Measurements from ENCODE around the gene SYT12. TPM values are rescaled to one million over a fixed set of nuclear protein-coding genes. Genes with fewer than 3 reads are reported as not detected.

SYT12 gene
- total and polyA plus RNA-seq, 2 of the 4 experiments (the other 2 are of a cell fraction), result 0.54 to 0.74 TPM

- ATAC-seq (ENCODE audit: low read depth), result no peak
- Histone ChIP-seq H3K18ac (ENCODE audit: low read depth, low read length) (no peak overlapping the region), H3K27me3 (ENCODE audit: control insufficient read depth, insufficient read depth, low read length) (peaks cover 5% of the 10 kb centered on the region), H2BK120ac (ENCODE audit: low read depth, low read length) (no peak overlapping the region), H4K91ac (ENCODE audit: insufficient read depth, low read depth, low read length) (no peak overlapping the region), H3K27ac (ENCODE audit: insufficient read depth, low read length) (no peak overlapping the region), H3K4me1 (ENCODE audit: control insufficient read depth, insufficient read depth, low read length) (no peaks in the 10 kb centered on the region), H3K4me2 (ENCODE audit: low read depth, low read length) (no peak overlapping the region), H2BK5ac (ENCODE audit: low read depth, low read length, poor library complexity, severe bottlenecking) (no peak overlapping the region), H3K4ac (ENCODE audit: low read depth, low read length) (no peak overlapping the region), H2AK5ac (ENCODE audit: low read depth, low read length) (no peak overlapping the region), H2AFZ (replicated peaks; ENCODE audit: low read length, poor library complexity) (no peak overlapping the region), H3K79me1 (ENCODE audit: low read depth in 1 of 2, low read length in 2 of 2) (no peaks in the 10 kb centered on the region), H4K20me1 (ENCODE audit: insufficient read depth, low read length) (no peaks in the 10 kb centered on the region), H3K56ac (ENCODE audit: extremely low read depth, insufficient read depth, low read length) (no peak overlapping the region), H3K9ac (ENCODE audit: low read depth, low read length) (no peak overlapping the region), H4K5ac (ENCODE audit: low read depth, low read length) (no peak overlapping the region), H2AK9ac (replicated peaks; ENCODE audit: low read depth, low read length, poor library complexity) (no peak overlapping the region), H2BK20ac (ENCODE audit: low read depth, low read length) (no peak overlapping the region), H3K23ac (ENCODE audit: low read depth, low read length) (no peak overlapping the region), H4K8ac (ENCODE audit: low read depth in 2 of 2, low read length in 2 of 2) (no peak overlapping the region), H3K9me1 (ENCODE audit: insufficient read depth, low read length) (no peaks in the 10 kb centered on the region), H3K9me3 (ENCODE audit: control insufficient read depth, insufficient read depth, low read length) (no peaks in the 10 kb centered on the region), H2BK15ac (ENCODE audit: low read depth, low read length) (no peak overlapping the region), H3K4me3 (ENCODE audit: insufficient read depth, low read depth, low read length) (no peak overlapping the region), H3K14ac (replicated peaks; ENCODE audit: low read depth, low read length) (no peak overlapping the region), H3K36me3 (ENCODE audit: control insufficient read depth, insufficient read depth, low read length) (no peaks in the 10 kb centered on the region)
- intact Hi-C loops (cut with micrococcal nuclease), result no loop called here
- ChIA-PET CTCF (no interaction called here), POLR2A (ENCODE audit: unreplicated experiment) (no interaction called here)
- in situ Hi-C loops (cut with MboI; ENCODE audit: low sequenced_read_pairs), result no loop called here
- TF ChIP-seq MXI1 (IDR thresholded peaks at IDR 0.05; ENCODE audit: borderline replicate concordance, low read depth, low read length) (no peak), POLR2A (IDR thresholded peaks at IDR 0.05; ENCODE audit: low read depth, low read length) (no peak), SMC3 (IDR thresholded peaks at IDR 0.05; ENCODE audit: low read depth, low read length) (no peak), BHLHE40 (IDR thresholded peaks at IDR 0.05; ENCODE audit: low read depth, low read length) (no peak), ELK1 (IDR thresholded peaks at IDR 0.05; ENCODE audit: borderline replicate concordance, low read depth, low read length) (no peak)
- 93% methylated on average over 3 of the region's 8 CpGs; no CpG with 5 or more reads in 1 of the 2 experiments for WGBS, 2 experiments (ENCODE audit: extremely low coverage in 2 of 2, insufficient read length in 1 of 2)
- BruUV-seq (replicated peaks), result no TSS peak
- dilution Hi-C loops (cut with HindIII; ENCODE audit: low sequenced_read_pairs, unreplicated experiment), result no loop called here
- DNase-seq, result no peak
Measured at GRCh38 chr11:67090717-67091116, 67.8 kb downstream of the SYT12 start.
